Activated CD4-positive, alpha-beta T cell treated with anti-CD3 and anti-CD28 coated beads, Interleukin-2, amount 50 U/mL, for 4 hours (primary cell): ENCODE measurements around the gene KRT36.

Experiments used
- DNase-seq, 2 experiments: peaks; one replicate each; pipeline ENCODE4 v3.0.0-alpha.2; 2020

KRT36 gene

DNA sequence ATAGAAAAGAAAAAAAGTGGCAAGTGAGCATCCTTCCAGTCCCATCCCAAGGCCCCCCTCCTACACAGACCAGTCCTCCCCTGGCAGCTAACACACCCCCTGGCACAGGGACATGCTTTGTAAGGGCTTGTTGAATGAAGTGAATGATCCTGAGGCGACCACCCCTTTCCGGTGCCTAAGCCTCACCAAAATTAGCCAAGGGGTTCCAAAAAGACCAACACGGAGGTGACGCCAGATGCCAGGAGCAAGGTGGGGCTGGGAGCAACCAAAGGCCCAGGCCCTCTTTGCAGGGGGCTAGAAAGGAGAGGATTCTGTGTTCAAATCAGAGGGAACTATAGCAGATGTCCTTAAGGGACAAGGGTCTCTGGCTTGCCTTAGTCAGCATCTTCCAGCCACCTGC lies 14.3 kb downstream of the KRT36 start:
- DNase-seq, result no peak

DNA sequence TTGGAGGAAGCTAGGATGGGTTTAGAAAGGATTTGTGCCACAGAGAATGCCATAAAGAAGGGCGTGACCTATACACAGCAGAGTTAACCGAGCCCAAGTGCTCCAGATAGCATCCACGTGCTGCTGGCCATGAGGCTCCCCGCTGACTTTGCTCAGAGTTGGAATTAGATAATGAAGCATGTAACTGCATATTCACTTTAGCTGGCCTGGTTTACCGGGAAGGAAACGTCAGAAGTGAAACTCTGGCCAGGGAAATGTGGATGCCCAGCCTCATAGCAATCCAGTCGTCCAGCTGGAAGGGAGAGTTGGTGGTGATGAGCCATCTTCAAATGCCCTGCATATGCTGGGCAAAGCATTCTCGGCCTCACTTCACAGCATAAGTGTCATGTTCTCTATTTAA lies 14.8 kb downstream of the KRT36 start:
- no peak for DNase-seq

DNA sequence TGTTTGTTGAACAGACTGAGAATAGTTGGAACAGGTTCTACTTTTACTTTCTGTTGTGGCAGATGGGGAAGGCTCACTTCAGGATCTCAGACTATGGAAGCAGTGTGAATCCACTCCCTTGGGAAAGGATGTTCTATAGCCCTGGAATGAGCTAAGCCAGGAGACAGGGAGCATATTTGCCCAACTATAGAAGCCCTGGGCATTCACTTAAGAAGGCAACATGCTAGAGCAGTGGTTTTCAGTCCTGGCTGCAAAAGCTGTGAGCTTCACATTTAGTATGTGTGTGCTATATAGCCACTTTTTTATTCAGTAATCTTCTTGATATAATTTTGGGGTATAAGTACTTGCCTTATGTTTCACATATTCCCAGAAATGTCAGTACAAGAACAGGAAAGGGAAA lies 21.4 kb downstream of the KRT36 start:
- no peak for DNase-seq

DNA sequence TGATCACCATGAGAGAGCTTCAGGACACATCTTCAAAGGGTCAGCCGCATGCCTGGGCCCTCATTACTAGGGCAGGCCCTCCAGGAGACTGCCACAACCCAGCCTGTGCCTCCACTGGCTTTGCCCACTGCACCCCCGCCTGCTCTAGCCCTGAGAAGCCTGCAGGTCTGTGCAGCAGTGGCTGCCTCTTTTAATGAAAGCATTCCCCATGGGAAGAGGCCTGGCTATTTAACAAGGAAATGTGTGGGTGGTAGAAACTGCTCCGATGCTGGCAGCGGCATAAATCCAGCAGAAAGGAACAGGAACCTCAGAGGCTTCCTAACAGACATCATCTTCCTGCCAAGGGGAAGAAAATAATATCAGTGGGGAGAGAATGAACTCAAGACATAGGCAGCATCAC lies 22.1 kb downstream of the KRT36 start:
- no peak for DNase-seq

DNA sequence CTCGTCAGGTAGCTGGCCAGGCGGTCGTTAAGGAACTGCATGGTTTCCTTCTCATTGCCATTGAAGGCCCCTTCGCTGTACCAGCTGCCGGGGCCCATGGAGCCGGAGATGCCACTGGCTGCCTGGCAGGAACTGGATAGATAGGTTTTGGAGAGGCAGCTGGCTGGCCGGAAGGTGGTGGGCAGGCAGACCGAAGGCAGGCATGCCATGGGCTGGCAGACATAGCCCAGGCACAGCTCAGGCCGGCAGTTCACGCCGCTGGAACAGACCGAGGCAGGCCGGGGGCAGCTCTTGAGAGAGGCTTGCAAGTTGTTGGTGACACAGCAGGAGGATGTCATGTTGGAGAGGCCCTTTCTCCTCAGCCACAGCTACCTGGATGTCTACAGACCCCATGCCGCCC lies 22.7 kb downstream of the KRT36 start, which contains the start of gene KRT32:
TSS of gene KRT32 (minus strand) at position 399 of the 400 bp plus-strand sequence. CDS start at position 338, 61 bp downstream.
- DNase-seq, result no peak

DNA sequence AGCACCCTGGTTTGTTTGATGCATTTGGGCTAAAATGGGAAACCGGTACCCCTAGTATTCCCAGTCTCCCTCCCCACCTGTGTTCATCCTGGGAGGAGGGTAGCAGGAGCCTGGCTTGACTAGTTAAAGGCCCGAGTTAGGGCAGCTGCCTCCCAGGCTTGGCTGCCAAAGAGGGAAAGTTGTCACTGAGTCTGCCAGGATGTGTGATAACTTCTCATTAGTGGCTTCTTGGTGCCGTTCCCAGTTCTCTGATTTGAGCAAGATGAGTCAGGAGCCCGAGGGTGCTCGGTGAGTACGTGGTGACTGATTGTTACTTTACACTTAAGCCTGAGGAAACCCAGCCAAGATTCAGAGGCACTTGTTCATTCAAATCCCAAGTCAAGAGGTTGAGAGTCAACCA lies 25.0 kb downstream of the KRT36 start:
- no peak for DNase-seq

DNA sequence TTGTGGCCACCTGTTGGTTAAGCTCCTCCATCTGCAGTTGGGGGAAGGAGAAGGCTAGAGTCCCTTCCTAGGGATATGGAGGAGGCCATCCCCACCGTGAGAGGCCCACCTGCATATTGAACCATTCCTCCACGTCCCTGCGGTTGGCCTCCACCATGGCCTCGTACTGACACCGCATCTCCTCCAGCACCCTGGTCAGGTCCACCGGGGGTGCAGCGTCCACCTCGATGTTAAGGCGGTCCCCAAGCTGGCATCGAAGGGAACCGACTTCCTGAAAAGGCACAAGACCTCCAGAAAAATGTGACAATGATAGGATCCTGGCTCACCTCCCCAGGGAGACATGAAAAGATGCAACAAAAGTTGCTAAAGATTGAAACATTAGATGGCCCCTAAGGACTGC lies 25.5 kb downstream of the KRT36 start:
- no peak for DNase-seq

DNA sequence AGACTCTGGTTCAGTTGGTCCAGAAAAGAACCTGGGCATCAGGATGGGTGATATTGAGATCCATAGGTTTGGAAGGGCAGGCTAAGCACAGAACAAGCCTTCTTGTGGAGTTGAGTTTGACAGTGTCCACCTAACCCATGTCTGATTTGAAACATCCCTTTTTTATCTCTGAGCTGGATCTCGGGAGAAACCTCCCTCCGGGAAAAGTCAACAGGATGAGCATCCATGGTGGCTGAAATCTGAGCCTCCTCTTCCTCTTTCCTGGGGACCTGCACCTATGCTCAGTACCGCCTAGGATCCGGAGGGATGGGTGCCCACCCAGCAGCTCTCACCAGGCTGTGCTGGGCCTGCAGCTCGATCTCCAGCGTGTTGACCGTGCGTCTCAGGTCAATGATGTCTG lies 26.0 kb downstream of the KRT36 start:
- DNase-seq, result no peak

DNA sequence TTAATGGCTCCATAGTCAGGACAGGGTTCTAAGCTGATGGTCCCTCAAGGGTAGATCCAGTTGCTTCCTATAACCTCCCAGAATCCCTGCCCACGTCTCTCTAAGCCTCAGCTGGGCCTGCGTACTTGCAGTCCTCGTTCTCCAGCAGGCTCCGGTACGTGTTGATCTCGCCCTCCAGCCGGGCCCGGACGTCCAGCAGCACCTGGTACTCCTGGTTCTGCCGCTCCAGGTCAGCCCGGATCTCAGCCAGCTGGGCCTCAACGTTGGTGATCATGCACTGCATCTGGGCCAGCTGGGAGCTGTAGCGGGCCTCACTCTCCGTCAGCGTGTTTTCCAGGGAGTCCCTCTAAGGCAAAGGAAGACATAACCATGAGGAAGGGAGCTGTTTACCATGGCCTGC lies 27.0 kb downstream of the KRT36 start:
- DNase-seq, result no peak

DNA sequence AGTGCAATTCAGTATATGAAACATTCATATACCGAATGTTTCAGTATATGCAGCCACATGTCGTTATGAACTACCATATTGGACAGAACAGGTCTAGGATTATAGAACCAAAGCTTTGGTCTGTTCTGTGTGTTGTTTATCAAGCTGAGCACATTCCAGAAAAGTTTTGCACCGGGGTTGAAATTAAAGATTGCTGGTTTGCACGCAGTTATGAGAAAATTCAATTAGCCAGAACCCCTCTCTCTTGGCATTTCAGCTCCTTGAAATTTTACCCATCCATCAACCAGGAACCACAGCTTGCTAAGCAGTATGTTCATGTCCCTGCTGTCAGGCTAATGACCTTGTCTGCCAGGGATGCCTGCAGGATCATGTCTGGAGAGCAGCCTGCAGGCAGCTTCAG lies 32.0 kb downstream of the KRT36 start:
- DNase-seq, result no peak

DNA sequence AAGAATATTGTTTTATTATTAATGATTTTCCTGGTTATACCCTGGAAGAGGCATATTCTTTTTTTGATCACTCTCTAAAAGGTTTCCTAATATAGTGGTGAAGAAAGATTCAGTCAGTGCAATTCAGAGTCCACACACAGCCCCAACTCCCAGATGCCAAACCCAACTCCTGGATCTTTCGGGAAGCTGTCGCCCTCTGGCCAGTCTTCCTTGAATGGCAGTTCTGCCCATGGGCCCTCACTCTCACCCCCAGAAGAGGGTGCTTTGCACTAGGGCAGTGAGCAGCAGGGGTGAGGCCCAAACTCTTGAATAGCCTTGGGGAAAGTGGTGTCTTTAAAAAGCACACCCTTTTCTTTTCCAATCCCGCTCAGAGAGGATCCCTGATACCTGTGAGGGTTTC lies 33.5 kb downstream of the KRT36 start:
- DNase-seq, result no peak

DNA sequence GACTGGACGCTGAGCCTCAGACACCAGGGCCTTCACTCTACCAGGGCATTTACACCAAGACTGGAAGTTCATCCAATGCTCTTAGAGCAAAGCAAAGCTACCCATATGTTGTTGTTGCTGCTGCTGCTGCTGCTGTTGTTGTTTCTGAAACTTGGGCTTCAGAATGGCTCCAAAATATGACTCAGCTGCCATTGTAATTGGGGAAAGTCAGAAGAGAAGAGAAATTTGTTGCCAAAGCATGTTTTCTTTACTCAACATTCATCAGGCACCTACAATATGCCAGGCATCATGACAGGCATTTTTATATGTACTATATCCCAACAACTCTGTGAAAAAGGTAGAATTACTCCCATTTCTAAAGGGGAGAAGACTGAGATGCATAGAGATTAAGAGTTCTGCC lies 34.5 kb downstream of the KRT36 start:
- DNase-seq, result no peak

DNA sequence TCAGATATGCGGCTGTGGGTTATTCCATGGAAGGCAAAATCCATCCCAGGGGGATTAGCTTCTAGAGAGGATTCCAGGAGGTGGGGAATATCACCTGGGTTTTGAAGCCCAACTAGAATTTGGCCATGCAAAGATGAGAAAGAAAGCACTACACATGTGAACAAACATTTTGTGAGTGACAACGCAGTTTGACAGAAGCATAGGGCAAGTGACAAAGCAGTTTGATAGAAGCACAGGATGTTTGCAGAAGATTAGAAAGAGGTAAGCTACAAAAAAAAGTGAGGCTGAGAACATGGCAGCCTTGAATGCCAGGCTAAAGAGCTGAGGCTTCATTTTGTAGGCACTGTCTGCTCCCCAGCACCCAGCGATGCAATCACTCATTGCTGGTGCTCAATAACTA lies 36.6 kb downstream of the KRT36 start:
- no peak for DNase-seq

DNA sequence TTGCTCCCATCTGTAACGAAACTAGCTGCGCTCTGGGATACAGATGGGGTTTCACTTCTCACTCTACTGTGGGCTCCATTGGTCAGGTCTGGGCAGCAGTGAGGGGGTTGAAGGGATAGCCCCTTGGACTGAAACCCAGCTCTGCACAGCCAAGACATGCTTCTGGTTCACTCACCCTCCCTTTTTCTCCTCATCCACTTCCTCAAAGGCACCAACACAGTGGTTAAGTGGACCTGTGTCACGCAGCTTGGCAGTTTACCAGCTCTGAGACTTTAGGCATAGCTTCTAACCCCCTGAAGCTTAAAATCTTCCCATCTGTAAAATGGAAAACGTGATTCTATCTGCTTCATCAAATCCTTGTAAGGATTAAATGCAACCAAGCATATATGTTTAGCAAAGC lies 37.4 kb downstream of the KRT36 start:
- no peak for DNase-seq

DNA sequence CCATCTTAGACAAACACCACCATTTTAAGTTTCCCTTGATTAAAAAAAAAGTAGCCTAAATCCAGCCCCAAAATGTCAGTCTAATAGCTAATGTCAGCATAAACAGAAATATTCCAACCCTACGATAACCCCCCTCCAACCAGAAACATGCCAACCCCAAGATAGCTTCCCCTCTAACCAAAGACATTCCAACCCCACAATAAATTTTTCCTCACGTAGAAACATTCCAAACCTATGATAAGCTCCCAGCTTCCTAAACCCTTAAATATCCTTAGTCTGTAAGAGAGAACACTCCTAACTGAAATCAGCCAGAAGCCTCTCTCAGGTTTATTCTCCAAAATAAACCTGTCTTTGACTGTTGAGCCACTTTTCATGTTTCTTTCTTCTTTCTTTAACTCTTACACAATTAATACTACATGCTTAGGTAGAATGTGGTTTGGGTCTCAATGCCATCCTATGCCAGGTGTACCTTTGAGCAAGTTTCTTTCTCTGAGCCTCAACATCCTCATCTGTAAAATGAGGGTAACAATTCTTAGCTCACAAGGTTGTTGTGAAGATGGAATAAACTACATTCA lies 38.5 kb downstream of the KRT36 start:
- DNase-seq, result no peak

DNA sequence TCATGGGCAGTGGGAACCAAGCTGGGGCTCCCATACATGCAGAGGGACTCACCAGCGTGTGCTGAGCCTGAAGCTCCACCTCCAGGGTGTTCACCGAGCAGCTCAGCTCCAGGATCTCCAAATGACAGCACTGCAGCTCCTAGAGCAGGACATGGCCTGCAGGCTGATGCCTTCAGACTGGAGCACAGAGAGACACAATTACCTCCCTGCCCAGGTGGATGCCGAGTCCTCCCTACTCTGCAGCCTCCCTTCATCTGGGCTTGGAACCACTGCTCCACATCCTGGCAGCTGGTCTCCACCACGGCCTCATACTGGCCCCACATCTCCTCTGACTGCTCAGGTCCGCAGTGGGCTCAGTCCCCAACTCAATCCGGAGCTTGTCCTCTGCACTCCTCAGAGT lies 40.7 kb downstream of the KRT36 start:
- DNase-seq, result no peak

DNA sequence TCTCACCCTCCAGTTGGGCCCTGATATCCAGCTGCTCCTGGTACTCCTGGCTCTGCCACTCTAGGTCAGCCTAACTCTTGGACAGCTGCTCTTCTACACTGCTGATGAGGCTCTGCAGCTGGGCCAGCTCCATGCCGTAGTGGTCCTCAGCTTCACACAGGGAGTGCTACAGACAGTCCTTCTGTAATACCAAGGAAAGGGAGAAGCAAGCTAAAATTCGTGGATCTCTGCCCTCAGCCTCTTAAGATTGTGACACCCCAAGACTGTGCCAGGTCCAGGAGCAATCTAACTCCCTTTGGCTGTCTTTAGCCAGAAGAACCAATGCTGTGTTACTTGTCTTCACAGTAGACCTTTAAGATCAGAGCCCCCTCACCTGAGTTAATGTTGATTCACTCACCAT lies 41.2 kb downstream of the KRT36 start:
- DNase-seq, result no peak

DNA sequence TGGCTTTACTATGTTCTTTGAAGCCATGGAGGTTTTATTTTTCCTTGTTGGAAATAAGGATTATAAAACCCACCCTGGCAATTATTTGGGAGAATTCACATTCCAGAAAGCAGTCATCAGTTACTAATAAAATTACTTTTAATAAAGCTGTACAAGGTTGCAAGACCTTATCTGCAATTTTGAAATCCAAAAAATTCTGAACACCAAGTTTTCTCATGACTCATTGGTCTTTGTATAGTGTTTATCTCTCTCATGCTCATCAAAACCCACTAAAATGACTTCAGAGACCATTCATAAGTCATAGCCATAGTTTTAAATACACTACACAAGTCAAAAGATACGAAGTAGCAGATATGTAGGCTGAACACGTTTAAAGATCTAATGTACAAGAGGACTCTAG lies 42.9 kb downstream of the KRT36 start:
- DNase-seq, result no peak

DNA sequence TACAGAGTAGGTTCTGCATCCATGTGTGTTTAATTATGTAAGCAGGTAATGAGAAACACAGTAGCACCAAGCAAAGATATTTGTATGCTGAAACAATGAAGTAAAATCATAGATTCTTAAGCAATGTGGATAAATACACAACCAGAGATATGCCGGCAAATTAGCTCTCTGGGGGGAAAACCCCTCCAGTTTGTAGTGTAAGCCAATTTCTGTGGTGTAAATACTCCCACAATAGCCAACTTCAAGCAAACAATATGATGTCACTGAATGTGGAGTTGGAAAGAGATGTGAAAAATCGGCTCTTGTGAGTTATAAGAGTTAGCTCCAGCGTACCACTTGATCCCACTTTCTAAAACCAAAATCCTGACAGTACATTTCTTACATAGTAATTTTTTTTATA lies 45.1 kb downstream of the KRT36 start:
- no peak for DNase-seq

DNA sequence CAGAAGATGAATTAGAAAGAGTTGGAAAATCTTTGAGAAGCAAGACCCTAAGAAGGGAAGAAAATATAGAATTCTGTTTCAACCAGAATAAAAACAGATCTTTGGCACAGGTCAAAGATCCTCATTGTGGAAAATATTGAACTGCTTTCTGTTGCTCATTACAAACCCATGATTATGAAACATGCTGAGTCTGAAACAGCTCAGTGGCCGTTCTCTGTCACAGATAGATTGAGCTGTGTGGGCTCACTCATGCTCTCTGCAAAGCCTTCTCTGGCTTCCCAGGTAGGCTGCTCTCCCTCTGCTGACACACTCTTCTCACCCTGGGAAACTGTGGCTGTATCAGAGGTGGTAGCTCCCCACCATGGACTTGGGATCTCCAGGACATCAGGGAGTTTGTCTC lies 45.5 kb downstream of the KRT36 start:
- DNase-seq, result no peak

DNA sequence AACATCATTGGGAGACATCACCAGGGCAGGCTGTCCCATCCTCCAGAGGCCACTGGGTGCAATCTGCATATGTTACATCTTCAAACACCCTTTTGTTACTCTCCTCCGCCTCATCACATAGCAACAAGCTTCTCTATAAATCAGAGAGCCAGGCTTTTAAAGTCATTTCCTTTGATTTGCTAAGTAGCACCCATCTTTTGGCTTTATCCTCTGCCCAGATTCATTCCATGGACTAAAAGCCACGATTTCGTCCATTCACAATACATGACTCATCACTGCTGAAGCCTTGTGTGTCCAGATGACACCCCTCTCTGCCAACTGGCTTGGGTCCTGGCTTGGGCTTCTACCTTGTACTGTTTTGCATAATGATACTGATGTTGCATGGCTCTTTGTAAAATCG lies 47.0 kb downstream of the KRT36 start:
- no peak for DNase-seq

DNA sequence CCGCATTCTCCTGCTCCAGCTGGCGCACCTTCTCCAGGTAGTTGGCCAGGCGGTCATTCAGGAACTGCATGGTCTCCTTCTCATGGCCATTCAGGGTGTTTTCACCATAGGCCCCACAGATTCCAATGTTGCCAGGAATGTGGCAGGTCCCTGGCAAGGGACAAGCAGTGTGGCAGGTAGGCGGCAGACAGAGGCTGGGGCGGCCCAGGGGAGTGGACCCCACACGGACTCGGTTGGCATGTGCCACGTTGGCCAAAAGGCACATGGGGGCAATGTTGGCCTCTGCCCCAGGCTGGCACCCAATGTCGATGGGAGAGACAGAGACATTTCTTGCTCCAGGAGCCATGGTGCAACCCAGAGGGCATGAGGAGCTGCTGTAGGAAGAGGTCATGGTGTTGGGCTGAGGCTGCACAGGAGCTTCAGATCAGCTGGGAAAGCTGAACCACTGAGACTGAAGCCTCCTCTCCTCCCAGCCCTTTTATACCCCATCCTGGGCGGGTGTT lies 49.1 kb downstream of the KRT36 start, which contains the start of gene KRT38:
TSS of gene KRT38 (minus strand) at position 453 of the 503 bp plus-strand sequence. CDS start at position 391, 62 bp downstream.
- no peak for DNase-seq

DNA sequence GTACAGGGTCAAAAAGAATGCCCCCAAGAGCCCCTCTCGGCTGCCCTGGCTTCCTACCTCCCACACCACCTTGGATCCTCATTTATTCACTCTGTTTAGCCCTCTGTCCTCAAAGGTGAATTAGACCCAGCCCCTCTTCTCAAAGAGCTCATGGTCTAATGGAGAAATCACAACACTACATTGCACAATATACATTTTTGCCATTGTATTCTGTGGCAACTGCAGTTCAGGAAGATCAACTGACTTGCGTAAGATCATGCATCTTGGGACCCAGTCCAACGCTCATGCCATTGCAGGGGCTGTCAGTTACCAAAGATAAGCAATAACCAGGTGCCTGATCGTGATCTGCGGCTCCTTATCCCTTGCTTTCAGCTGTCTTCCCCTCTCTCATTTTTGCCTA lies 50.3 kb downstream of the KRT36 start:
- DNase-seq, result no peak

DNA sequence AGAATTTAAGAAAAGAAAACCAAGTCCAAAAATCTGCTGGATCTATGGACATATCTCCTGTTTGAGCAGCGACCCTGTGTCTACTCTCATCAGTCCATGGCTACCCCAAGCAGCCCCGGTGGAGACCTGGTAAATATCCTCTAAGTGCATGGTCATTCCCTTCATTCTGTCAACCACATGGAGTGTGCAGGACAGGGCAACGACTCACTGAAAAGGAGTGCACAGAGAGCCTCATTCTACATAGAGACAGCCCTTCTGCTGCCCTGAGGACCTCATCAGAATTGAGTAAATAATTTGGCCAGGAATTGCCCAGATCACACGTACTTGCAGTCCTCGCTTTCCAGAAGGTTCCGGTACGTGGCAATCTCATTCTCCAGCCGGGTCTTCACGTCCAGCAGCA lies 51.9 kb downstream of the KRT36 start:
- DNase-seq, result no peak

DNA sequence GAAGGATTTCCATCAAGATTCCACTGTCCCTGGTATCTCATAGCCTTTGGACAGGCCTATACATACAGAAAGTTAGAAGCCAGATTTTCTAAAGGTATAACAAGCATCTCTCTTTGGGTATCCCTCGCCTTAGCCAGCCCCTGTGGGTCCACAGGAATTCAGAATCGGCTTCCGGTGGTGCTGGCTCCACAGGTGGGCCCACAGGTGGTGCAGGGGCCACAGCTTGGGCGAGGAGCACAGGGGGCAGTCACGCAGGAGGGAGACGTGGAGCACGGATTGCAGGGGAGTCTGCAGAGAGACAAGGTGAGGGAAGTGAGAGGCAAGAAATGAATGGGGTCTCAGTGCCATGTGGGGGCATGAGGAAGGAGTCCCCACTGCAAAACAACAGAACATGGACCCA lies 52.5 kb downstream of the KRT36 start:
- DNase-seq, result no peak
